ENCODE measurements around the gene OMP.

OMP gene

DNA sequence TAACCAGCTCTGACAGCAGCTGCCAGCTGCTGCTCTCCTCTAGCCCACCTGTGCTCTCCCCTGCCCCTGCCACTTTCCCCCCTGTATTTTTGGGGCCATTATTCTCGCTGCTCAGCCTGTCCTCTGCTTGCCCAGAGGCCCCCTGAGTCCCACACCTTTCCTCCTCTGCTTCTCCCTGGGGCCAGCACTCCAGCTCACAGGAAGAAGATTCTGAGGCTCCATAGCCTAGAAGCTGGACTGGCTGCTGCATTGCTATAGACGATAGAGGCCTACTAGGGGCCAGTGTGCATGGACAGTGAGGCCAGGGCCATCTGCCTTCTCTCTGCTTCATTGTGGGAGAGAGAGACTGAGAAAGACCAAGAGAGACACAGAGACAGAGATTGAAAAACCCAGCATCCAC is 679 bp downstream of the OMP start:
- no peak for FAIRE-seq

GRCh38 chr11:77104727-77105126 is 2.1 kb downstream of the OMP start:
- no peak for DNase-seq (ENCODE audit: low spot score)
- peak; percentile 86 for FAIRE-seq

More for the DNA sequence above, 679 bp downstream of the OMP start:
- no peak for DNase-seq (ENCODE audit: low spot score)

DNA sequence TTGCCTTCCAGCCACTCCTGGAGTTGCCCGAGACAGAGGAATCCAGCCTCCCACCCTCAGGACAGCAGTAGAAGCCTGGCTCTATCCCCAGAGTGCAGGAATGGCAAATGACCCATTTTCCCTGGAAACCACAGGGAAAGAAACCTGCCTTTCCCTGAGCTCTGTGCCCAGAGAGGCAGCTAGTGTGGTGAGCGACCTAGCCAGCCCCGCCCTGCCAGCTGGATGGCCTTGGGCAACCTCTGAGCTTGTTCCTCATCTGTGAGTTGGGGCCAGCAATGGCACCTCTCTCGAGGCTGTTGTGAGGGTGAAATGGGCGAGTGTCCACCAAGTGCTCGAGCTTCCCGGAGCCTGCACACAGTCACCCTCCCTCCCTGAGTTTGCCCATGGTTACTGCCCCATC is 3.7 kb downstream of the OMP start:
- DNase-seq (ENCODE audit: low spot score) (no peak), FAIRE-seq (no peak)

GRCh38 chr11:77106759-77107158 is 4.1 kb downstream of the OMP start:
- FAIRE-seq (no peak), DNase-seq (ENCODE audit: low spot score) (no peak)

GRCh38 chr11:77107950-77108349 is 5.3 kb downstream of the OMP start:
- FAIRE-seq (no peak), DNase-seq (ENCODE audit: low spot score) (peak; percentile 79)

GRCh38 chr11:77108436-77108835 is 5.8 kb downstream of the OMP start:
- FAIRE-seq, result no peak

GRCh38 chr11:77109236-77110019 is 6.8 kb downstream of the OMP start:
- peak; percentile 46 for FAIRE-seq
- no peak for DNase-seq (ENCODE audit: low spot score)

More at GRCh38 chr11:77108436-77108835, 5.8 kb downstream of the OMP start:
- no peak for DNase-seq (ENCODE audit: low spot score)

DNA sequence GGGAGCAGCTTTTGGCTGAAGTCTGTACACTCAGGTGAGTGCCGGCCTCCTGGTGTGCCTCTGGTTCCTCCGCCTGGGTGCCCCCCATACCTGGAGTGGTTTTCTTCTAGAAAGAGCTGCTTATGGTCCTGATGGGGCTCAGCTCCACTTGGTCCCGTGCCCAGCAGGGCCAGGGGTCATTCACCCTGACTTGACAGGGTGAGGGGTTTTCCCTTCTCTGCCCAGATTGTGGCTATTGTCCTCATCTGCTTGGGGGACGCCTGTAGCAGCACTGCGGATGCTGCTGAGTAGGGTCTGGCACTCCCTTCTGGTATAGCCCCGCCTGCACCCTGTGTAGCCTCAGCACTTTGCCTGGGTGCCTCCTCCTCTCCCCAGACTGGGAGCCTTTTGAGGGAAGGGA is 8.2 kb downstream of the OMP start:
- DNase-seq (ENCODE audit: low spot score), result no peak
- FAIRE-seq, result no peak

DNA sequence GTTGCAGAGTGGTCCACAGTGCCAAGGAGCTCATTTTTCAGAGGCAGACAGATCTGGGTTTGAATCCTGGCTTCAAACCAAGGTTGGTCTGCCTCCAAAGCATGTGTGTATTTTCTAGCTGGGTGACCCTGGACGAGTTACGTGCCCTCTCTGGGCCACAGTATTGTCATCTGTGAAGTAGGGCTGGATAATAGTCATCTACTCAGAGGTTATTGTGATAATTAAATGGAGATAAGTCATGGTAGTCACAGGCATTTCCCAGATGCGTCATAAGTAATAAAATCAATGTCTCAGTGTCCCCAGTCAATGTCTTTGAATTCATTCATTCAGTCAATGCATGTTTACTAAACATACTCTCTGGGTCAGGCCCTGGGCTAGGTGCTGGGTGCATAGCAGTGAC is 8.6 kb downstream of the OMP start:
- FAIRE-seq, result no peak

DNA sequence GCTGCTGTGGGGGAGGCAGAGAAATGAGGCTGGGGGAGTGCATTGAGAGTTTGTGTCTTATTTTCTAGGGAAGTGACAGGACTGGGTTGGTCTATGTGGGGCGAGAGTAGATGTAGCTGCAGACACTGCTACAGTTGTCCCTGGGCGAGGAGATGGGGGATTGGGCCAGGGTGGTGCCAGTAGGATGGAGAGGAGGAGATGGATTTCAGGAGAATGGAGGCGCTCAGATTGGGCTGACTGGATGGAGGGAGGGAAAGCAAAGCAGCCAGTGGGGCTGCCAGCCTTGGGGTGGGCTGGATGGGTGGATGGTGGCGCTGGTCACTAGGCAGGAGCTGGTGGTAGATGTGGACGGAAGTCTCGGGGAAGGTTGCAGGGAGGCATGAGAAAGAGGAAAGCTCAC is 9.3 kb downstream of the OMP start:
- no peak for FAIRE-seq

More for the DNA sequence above, 8.6 kb downstream of the OMP start:
- no peak for DNase-seq (ENCODE audit: low spot score)

GRCh38 chr11:77112641-77113381 is 10.2 kb downstream of the OMP start:
- FAIRE-seq, result peak; percentile 46
- DNase-seq (ENCODE audit: low spot score), result no peak

More for the DNA sequence above, 9.3 kb downstream of the OMP start:
- DNase-seq (ENCODE audit: low spot score), result no peak

DNA sequence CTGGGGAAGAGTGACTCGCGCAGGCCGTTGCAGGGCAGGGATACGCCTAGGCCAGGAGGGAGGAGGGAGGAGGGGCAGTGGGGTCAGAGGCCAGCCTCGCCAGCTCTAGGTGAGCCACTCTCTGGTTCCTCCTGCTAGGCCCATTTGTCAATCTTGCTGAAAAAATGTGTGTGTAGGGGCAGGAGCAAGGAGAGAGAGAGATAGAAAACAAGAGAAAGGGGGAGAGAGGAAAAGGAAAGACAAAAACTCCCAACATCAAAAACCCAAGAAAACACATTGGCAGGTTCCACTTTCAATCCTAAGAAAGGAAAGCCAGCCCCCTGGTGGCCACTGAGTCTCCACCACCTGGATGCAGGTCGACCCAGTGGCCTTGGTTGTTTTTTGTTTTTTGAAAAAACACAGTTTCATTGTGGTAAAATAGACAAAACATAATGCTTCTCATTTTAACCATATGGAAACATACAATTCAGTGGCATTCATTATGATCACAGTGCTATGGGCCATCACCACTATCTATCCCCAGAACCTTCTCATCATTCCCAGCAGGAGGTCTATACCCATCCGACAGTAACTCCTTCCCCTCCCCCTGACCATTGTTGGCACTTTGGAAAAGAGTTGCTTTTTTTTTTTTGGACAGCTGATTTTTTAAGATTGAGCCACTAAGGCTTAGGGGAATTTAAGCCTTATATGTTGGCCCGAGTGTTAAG is 10.9 kb downstream of the OMP start:
- DNase-seq (ENCODE audit: low spot score) (peak; percentile 63), FAIRE-seq (no peak)

DNA sequence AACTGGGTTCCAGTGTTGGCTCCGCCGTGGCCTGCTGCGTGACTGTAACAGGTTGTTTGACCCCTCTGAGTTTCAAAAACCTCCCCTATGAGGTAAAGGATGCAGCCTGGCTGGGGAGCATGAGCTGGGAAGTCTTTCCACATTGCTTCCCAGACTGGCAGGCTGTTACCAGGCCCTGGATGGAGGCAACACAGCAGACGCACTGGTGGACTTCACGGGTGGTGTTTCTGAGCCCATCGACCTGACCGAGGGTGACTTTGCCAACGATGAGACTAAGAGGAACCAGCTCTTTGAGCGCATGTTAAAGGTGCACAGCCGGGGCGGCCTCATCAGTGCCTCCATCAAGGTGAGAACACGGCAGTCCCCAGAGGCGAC is 11.4 kb downstream of the OMP start:
- FAIRE-seq, result no peak
- no peak for DNase-seq (ENCODE audit: low spot score)

- no peak for DNase-seq (ENCODE audit: low spot score)
- FAIRE-seq, result no peak
These were observed 12.6 kb downstream of the OMP start for GRCh38 chr11:77115181-77115611.

DNA sequence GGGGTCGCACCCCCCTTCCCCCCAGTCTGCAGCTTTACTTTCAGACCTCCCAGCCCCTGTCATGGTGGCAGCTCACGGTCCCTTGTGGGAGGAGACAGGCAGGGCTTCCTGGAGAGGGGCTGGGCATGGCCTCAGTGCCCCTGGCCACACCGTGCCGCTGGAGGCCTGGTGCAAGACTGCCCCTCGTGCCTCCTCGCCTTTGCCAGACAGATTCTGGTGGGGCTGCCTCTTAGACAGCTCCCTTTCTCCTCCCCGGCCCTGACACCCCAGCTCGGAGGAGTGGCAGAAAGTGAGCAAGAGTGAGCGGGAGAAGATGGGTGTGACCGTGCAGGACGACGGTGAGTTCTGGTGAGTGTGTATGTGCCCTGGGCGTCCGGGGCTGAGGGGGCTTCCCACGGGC is 13.3 kb downstream of the OMP start:
- no peak for FAIRE-seq
- DNase-seq (ENCODE audit: low spot score), result no peak

- FAIRE-seq (no peak), DNase-seq (ENCODE audit: low spot score) (no peak)
These were observed 14.9 kb downstream of the OMP start for GRCh38 chr11:77117492-77117891.

DNA sequence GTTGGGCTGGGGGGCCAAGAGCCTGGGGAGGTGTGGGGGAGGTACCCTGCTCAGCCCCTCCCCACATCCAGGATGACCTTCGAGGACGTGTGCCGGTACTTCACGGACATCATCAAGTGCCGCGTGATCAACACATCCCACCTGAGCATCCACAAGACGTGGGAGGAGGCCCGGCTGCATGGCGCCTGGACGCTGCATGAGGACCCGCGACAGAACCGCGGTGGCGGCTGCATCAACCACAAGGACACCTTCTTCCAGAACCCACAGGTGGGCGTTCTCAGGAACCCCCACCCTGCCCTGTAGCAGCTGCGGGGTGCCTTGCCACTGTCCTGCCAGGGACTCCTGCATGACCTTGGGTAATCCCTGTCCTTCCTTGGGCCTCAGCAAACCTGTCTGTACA is 15.4 kb downstream of the OMP start:
- FAIRE-seq (no peak), DNase-seq (ENCODE audit: low spot score) (no peak)

GRCh38 chr11:77118971-77119370 is 16.3 kb downstream of the OMP start:
- FAIRE-seq, result no peak
- DNase-seq (ENCODE audit: low spot score), result no peak

DNA sequence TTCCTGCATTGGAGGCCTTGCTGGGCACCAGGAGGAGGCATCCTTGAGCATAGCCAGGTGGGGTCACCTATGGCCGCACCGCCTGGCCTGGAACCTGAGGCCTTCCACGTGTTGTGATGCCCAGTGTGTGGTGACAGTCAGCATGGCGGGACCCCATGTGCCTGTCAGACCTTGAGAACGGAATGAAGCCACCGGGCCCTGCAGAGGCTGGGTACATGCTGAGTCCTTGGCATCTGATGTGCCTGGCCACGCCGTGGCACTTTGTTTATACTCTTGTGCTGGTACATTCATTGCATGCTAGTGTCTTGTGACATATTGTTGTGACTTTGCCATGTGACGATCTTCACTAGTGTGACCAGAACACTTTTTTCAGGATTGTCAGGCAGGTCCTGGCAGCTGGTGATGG is 16.9 kb downstream of the OMP start:
- DNase-seq (ENCODE audit: low spot score) (no peak), FAIRE-seq (peak; percentile 69)

- FAIRE-seq (no peak), DNase-seq (ENCODE audit: low spot score) (no peak)
These were observed 17.9 kb downstream of the OMP start for GRCh38 chr11:77120571-77120970.

GRCh38 chr11:77121096-77121640 is 18.5 kb downstream of the OMP start:
- no peak for FAIRE-seq
- no peak for DNase-seq (ENCODE audit: low spot score)
